ENCODE measurements around the gene WFDC2.
A peak's percentile ranks its signal among the peaks of the same experiment; 100 is the strongest.

WFDC2 gene

DNA sequence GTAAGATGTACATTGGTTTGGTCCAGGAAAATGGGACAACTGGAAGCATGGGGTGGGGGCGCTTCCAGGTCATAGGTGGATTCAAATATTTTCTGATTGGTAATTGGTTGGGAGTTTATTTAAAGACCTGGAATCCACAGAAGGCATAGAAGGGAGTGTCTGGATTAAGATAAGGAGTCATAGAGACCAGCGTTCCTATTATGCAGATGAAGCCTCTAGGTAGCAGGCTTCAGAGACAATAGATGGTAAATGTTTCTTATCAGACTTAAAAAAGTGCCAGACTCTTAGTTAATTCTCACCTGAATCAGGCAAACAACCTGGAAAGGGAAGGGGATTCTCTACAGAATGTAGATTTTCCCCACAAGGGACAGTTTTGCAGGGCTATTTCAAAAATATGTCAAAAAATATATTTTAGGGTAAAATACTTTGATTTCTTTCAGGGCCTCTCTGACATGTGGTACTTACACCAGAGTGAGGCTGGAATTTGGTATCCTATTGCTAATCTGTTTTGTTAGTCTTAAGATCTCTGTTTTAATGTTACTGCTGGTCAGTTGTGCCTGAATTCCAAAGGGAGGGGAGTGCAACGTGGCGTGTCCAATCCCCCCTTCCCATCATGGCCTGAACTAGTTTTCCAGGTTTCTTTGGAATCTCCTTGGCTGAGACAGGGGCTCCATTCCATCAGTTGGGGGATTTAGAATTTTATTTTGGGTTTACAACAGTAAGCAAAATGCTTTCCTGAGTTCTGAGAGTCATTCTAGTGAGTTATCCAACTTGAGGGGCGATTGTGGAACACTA, 28.5 kb upstream of the WFDC2 start (continued):
- TF ChIP-seq CSDC2 (CRISPR knock-in tag; IDR thresholded peaks at IDR 0.05) (no peak), GLIS3 (CRISPR knock-in tag; IDR thresholded peaks at IDR 0.05) (no peak)

DNA sequence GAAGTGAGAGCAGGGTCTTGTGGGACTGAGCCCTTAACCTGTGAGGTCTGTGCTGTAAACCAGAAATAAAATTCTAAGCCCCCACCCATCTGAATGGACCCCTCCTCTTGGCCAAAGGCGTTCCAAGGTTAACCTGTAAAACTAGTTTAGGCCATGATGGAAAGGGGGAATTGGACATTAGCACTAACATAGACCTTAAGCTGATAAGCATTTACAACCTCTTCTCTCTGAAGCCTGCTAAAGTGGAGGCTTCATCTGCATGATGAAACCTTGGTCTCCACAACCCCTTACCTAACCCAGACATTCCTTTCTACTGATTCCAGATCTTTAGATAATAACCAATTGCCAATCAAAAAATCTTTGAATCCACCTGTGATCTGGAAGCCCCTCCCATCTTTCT, 27.8 kb upstream of the WFDC2 start:
- ATAC-seq, result no peak
- no peak for TF ChIP-seq RARB (CRISPR knock-in tag; IDR thresholded peaks at IDR 0.05)
- no peak for TF ChIP-seq CSDC2 (CRISPR knock-in tag; IDR thresholded peaks at IDR 0.05)
- TF ChIP-seq ZNF70 (CRISPR knock-in tag; IDR thresholded peaks at IDR 0.05), result no peak
- TF ChIP-seq, protein P1, sequence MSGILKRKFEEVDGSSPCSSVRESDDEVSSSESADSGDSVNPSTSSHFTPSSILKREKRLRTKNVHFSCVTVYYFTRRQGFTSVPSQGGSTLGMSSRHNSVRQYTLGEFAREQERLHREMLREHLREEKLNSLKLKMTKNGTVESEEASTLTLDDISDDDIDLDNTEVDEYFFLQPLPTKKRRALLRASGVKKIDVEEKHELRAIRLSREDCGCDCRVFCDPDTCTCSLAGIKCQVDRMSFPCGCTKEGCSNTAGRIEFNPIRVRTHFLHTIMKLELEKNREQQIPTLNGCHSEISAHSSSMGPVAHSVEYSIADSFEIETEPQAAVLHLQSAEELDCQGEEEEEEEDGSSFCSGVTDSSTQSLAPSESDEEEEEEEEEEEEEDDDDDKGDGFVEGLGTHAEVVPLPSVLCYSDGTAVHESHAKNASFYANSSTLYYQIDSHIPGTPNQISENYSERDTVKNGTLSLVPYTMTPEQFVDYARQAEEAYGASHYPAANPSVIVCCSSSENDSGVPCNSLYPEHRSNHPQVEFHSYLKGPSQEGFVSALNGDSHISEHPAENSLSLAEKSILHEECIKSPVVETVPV (CRISPR knock-in tag; IDR thresholded peaks at IDR 0.05), result no peak
- TF ChIP-seq, protein P2, sequence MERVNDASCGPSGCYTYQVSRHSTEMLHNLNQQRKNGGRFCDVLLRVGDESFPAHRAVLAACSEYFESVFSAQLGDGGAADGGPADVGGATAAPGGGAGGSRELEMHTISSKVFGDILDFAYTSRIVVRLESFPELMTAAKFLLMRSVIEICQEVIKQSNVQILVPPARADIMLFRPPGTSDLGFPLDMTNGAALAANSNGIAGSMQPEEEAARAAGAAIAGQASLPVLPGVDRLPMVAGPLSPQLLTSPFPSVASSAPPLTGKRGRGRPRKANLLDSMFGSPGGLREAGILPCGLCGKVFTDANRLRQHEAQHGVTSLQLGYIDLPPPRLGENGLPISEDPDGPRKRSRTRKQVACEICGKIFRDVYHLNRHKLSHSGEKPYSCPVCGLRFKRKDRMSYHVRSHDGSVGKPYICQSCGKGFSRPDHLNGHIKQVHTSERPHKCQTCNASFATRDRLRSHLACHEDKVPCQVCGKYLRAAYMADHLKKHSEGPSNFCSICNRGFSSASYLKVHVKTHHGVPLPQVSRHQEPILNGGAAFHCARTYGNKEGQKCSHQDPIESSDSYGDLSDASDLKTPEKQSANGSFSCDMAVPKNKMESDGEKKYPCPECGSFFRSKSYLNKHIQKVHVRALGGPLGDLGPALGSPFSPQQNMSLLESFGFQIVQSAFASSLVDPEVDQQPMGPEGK (CRISPR knock-in tag; IDR thresholded peaks at IDR 0.05; ENCODE audit: borderline replicate concordance), result no peak
- TF ChIP-seq, protein P3, sequence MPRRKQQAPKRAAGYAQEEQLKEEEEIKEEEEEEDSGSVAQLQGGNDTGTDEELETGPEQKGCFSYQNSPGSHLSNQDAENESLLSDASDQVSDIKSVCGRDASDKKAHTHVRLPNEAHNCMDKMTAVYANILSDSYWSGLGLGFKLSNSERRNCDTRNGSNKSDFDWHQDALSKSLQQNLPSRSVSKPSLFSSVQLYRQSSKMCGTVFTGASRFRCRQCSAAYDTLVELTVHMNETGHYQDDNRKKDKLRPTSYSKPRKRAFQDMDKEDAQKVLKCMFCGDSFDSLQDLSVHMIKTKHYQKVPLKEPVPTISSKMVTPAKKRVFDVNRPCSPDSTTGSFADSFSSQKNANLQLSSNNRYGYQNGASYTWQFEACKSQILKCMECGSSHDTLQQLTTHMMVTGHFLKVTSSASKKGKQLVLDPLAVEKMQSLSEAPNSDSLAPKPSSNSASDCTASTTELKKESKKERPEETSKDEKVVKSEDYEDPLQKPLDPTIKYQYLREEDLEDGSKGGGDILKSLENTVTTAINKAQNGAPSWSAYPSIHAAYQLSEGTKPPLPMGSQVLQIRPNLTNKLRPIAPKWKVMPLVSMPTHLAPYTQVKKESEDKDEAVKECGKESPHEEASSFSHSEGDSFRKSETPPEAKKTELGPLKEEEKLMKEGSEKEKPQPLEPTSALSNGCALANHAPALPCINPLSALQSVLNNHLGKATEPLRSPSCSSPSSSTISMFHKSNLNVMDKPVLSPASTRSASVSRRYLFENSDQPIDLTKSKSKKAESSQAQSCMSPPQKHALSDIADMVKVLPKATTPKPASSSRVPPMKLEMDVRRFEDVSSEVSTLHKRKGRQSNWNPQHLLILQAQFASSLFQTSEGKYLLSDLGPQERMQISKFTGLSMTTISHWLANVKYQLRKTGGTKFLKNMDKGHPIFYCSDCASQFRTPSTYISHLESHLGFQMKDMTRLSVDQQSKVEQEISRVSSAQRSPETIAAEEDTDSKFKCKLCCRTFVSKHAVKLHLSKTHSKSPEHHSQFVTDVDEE (CRISPR knock-in tag; IDR thresholded peaks at IDR 0.05), result no peak
- TF ChIP-seq ESRRG (CRISPR knock-in tag; IDR thresholded peaks at IDR 0.05), result no peak
- TF ChIP-seq TOX (CRISPR knock-in tag; IDR thresholded peaks at IDR 0.05; ENCODE audit: borderline replicate concordance), result no peak
- TF ChIP-seq BACH2 (CRISPR knock-in tag; IDR thresholded peaks at IDR 0.05; ENCODE audit: borderline replicate concordance), result no peak
- no peak for TF ChIP-seq ZC3H10 (CRISPR knock-in tag; IDR thresholded peaks at IDR 0.05)
- no peak for TF ChIP-seq ISL1 (CRISPR knock-in tag; IDR thresholded peaks at IDR 0.05)
- TF ChIP-seq PPARA (CRISPR knock-in tag; IDR thresholded peaks at IDR 0.05; ENCODE audit: borderline replicate concordance), result no peak
- no peak for TF ChIP-seq GLIS3 (CRISPR knock-in tag; IDR thresholded peaks at IDR 0.05)
- TF ChIP-seq ZFP30 (CRISPR knock-in tag; IDR thresholded peaks at IDR 0.05), result no peak

DNA sequence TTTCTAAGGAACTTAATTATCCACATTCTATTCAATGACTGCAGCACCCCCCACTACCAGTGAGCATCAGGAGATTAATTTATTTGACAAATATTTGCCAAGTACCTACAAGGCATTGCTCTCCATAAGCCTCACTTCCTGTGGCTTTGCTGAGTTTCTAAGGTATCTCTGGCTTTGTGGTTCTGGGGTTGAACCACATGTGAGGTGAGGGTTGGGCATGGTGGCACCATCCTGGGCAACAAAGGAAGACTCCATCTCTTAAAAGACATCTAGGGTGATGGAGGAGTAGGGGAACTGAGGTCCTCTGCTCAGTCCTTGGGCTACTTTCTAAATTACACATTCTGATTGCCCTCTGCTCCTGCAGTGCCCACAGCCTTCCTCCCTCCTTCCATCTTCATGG, 25.5 kb upstream of the WFDC2 start:
- no peak for ATAC-seq

DNA sequence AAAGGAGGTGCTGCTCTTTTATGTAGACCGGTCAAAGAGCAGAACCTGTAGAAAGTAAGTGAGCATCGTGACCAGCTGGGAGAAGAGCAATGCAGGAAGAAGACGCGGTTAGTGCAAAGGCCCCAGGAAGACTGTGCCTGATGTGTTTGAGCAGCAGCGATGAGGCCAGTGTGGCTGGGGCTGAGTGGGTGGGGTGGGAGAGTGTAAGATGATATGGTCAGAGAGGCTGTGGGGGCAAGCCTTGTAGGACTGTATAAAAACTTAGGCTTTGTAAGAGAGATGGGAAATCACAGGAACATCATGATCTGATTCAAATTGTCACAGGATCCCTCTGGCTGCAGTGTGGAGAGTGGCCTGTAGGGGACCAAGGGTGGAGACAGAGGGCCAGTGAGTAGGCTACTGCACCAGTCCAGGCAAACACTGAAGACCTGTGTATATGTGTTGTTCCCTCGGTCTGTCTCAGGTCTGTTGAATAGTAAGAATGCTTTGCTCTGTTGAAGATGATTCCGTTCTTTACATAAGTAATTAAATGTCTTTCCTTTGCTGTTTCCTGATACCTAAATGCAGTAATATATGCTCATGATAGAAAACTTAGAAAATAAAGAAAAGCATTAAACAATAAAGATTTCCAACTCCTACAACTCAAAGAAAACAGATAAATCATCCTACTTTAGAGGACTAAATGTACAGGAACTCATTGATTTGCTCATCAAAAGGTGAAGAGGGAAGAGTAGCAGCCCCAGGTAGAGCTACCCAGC, 23.6 kb upstream of the WFDC2 start:
- TF ChIP-seq RARB (CRISPR knock-in tag; IDR thresholded peaks at IDR 0.05), result no peak
- no peak for TF ChIP-seq ZNF70 (CRISPR knock-in tag; IDR thresholded peaks at IDR 0.05)
- no peak for TF ChIP-seq GLIS3 (CRISPR knock-in tag; IDR thresholded peaks at IDR 0.05)
- TF ChIP-seq ESRRG (CRISPR knock-in tag; IDR thresholded peaks at IDR 0.05), result no peak
- TF ChIP-seq ARNTL (CRISPR knock-in tag; IDR thresholded peaks at IDR 0.05; ENCODE audit: borderline replicate concordance, low read depth), result no peak
- TF ChIP-seq, protein P4, sequence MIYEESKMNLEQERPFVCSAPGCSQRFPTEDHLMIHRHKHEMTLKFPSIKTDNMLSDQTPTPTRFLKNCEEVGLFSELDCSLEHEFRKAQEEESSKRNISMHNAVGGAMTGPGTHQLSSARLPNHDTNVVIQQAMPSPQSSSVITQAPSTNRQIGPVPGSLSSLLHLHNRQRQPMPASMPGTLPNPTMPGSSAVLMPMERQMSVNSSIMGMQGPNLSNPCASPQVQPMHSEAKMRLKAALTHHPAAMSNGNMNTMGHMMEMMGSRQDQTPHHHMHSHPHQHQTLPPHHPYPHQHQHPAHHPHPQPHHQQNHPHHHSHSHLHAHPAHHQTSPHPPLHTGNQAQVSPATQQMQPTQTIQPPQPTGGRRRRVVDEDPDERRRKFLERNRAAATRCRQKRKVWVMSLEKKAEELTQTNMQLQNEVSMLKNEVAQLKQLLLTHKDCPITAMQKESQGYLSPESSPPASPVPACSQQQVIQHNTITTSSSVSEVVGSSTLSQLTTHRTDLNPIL (CRISPR knock-in tag; IDR thresholded peaks at IDR 0.05; ENCODE audit: low read depth), result no peak
- peak; percentile 86 for ATAC-seq

More for the DNA sequence above, 25.5 kb upstream of the WFDC2 start:
- TF ChIP-seq ZNF70 (CRISPR knock-in tag; IDR thresholded peaks at IDR 0.05) (no peak), ARNTL (CRISPR knock-in tag; IDR thresholded peaks at IDR 0.05; ENCODE audit: borderline replicate concordance, low read depth) (no peak), PPARA (CRISPR knock-in tag; IDR thresholded peaks at IDR 0.05; ENCODE audit: borderline replicate concordance) (no peak), ESRRG (CRISPR knock-in tag; IDR thresholded peaks at IDR 0.05) (no peak), CSDC2 (CRISPR knock-in tag; IDR thresholded peaks at IDR 0.05) (no peak), SNAI2 (CRISPR knock-in tag; IDR thresholded peaks at IDR 0.05) (no peak), TCF4 (CRISPR knock-in tag; IDR thresholded peaks at IDR 0.05; ENCODE audit: borderline replicate concordance) (no peak), OSR1 (CRISPR knock-in tag; IDR thresholded peaks at IDR 0.05) (no peak), RARB (CRISPR knock-in tag; IDR thresholded peaks at IDR 0.05) (no peak)
- TF ChIP-seq, protein P5, sequence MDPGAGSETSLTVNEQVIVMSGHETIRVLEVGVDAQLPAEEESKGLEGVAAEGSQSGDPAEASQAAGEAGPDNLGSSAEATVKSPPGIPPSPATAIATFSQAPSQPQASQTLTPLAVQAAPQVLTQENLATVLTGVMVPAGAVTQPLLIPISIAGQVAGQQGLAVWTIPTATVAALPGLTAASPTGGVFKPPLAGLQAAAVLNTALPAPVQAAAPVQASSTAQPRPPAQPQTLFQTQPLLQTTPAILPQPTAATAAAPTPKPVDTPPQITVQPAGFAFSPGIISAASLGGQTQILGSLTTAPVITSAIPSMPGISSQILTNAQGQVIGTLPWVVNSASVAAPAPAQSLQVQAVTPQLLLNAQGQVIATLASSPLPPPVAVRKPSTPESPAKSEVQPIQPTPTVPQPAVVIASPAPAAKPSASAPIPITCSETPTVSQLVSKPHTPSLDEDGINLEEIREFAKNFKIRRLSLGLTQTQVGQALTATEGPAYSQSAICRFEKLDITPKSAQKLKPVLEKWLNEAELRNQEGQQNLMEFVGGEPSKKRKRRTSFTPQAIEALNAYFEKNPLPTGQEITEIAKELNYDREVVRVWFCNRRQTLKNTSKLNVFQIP (CRISPR knock-in tag; IDR thresholded peaks at IDR 0.05; ENCODE audit: borderline replicate concordance, low read depth), result no peak

Data from SK-N-SH treated with all-trans-retinoic acid at 6 μM for 48 hours (cell line).